K562 (cell line): Measurements from ENCODE around the gene ADORA3. TPM values are rescaled to one million over a fixed set of nuclear protein-coding genes. Genes with fewer than 3 reads are reported as not detected.

Source experiments
- NEUROD1 ChIP-seq: fragments of 150-350 bp; IDR thresholded peaks from 2 replicates; pipeline ENCODE4 v1.6.1; 2014; ENCODE audit warnings: borderline replicate concordance, low read length, low read depth; ENCODE audit not compliant: partially characterized antibody
- PML ChIP-seq: IDR thresholded peaks from 2 replicates; pipeline ENCODE4 v1.6.1; 2012; ENCODE audit warnings: low read length, inconsistent platforms
- POLR2A ChIP-seq: fragments of 450-650 bp; conservative IDR thresholded peaks from 2 replicates; pipeline ENCODE4 v1.6.1; 2016
- RBM25 ChIP-seq: fragments of 200-400 bp; formaldehyde crosslinking; IDR thresholded peaks from 2 replicates; pipeline ENCODE4 v1.6.1; 2018; ENCODE audit warnings: low read length, low read depth, moderate library complexity; ENCODE audit not compliant: severe bottlenecking
- SUPT5H ChIP-seq: fragments of 450-650 bp; IDR thresholded peaks from 2 replicates; pipeline ENCODE4 v1.6.1; 2016
- ZFP36 ChIP-seq: fragments of 150-350 bp; IDR thresholded peaks from 2 replicates; pipeline ENCODE4 v1.6.1; 2018; ENCODE audit warnings: low read length, low read depth; ENCODE audit not compliant: partially characterized antibody
- polyA plus RNA-seq, 8 experiments: library from polyadenylated mRNA; depleted of rRNA in 4 of 8; stranded (reverse) in 5 of 8; unstranded in 3 of 8; fragments of >200 nt; fragmentation: Nextera tagmentation in 2 of 8; fragmentation: Illumina TruSeq in 1 of 8; extraction: Ambion mirVana in 2 of 8; extraction: Trizol in 1 of 8; gene quantifications; 2 replicates each; pipeline versions ENCODE4 v1.2.1 to v1.2.3, GENCODE V29; 2011 to 2014; ENCODE audit warnings: inconsistent platforms in 1 of 8, missing spikeins in 1 of 8
- total RNA-seq, 7 experiments: library from RNA; depleted of rRNA in 6 of 7; stranded (reverse); fragments of >200 nt in 6 of 7; fragmentation: Illumina TruSeq in 2 of 7; extraction: Trizol in 2 of 7; gene quantifications; 2 replicates each; pipeline versions ENCODE4 v1.2.1 to v1.2.3, GENCODE V29; 2011 to 2021; ENCODE audit warnings: low replicate concordance in 1 of 7
- TF ChIP-seq, protein P1 (sequence below): fragments of 450-650 bp; IDR thresholded peaks from 2 replicates; pipeline ENCODE4 v1.6.1; 2016; ENCODE audit warnings: low read depth

ADORA3 gene
- total and polyA plus RNA-seq, 9 of the 15 experiments (the other 6 are each of a cell fraction or from before 2014, with no cell fraction given) = 0.09 to 0.35 (median 0.16) TPM; not detected in 3

DNA sequence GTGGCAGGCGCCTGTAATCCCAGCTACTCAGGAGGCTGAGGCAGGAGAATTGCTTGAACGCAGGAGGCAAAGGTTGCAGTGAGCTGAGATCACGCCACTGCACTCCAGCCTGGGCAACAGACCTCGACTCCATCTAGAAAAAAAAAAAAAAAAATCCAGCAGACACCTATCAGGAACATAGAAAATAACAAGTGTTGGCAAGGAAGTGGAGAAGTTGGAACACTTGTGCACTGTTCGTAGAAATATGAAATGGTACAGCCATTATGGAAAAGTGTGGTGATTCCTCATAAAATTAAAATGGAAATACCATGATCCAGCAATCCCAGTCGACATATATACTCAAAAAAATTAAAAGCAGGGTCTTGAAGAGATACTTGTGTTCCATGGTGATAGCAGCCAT is 41.7 kb downstream of the ADORA3 start (continued):
- TF ChIP-seq, protein P1, sequence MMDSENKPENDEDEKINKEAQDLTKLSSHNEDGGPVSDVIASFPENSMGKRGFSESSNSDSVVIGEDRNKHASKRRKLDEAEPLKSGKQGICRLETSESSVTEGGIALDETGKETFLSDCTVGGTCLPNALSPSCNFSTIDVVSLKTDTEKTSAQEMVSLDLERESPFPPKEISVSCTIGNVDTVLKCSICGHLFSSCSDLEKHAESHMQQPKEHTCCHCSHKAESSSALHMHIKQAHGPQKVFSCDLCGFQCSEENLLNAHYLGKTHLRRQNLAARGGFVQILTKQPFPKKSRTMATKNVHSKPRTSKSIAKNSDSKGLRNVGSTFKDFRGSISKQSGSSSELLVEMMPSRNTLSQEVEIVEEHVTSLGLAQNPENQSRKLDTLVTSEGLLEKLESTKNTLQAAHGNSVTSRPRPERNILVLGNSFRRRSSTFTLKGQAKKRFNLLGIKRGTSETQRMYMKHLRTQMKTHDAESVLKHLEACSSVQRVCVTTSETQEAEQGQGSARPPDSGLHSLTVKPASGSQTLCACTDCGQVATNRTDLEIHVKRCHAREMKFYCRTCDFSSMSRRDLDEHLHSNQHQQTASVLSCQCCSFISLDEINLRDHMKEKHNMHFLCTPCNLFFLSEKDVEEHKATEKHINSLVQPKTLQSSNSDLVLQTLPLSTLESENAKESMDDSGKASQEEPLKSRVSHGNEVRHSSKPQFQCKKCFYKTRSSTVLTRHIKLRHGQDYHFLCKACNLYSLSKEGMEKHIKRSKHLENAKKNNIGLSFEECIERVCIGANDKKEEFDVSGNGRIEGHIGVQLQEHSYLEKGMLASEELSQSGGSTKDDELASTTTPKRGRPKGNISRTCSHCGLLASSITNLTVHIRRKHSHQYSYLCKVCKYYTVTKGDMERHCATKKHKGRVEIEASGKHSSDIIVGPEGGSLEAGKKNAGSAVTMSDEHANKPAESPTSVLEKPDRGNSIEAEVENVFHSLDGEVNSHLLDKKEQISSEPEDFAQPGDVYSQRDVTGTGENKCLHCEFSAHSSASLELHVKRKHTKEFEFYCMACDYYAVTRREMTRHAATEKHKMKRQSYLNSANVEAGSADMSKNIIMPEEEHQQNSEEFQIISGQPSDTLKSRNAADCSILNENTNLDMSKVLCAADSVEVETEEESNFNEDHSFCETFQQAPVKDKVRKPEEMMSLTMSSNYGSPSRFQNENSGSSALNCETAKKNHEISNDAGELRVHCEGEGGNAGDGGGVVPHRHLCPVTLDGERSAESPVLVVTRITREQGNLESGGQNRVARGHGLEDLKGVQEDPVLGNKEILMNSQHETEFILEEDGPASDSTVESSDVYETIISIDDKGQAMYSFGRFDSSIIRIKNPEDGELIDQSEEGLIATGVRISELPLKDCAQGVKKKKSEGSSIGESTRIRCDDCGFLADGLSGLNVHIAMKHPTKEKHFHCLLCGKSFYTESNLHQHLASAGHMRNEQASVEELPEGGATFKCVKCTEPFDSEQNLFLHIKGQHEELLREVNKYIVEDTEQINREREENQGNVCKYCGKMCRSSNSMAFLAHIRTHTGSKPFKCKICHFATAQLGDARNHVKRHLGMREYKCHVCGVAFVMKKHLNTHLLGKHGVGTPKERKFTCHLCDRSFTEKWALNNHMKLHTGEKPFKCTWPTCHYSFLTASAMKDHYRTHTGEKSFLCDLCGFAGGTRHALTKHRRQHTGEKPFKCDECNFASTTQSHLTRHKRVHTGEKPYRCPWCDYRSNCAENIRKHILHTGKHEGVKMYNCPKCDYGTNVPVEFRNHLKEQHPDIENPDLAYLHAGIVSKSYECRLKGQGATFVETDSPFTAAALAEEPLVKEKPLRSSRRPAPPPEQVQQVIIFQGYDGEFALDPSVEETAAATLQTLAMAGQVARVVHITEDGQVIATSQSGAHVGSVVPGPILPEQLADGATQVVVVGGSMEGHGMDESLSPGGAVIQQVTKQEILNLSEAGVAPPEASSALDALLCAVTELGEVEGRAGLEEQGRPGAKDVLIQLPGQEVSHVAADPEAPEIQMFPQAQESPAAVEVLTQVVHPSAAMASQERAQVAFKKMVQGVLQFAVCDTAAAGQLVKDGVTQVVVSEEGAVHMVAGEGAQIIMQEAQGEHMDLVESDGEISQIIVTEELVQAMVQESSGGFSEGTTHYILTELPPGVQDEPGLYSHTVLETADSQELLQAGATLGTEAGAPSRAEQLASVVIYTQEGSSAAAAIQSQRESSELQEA = peak; percentile 51; the same call in 1 of the 2 replicates
- TF ChIP-seq PML (no peak), SUPT5H (0 out of 2 replicates have a peak, but pooled peaks have one; percentile 50), ZFP36 (peak; percentile 46), RBM25 (peak; percentile 13), POLR2A (peak; percentile 54), NEUROD1 (no peak)
- TF ChIP-seq, all 486 proteins: peak for 5
